Endometrial microvascular endothelial cells (primary cell): ENCODE data around the gene OGFOD3. TPM values are rescaled to one million over a fixed set of nuclear protein-coding genes. Genes with fewer than 3 reads are reported as not detected.
"Not testable (repeated sequence)": the region's sequence is repeated elsewhere in the genome, so short reads cannot be mapped to it uniquely, and the experiment has no call there.

ENCODE experiments used
- in situ Hi-C: cut with HindIII; loops from 2 replicates; pipeline ENCODE4 v1.10.0; 2017; ENCODE audit warnings: low sequenced_read_pairs, low pct_unique_long_range_greater_than_20kb; ENCODE audit errors: inconsistent ontology term
- total RNA-seq: library from RNA; depleted of rRNA; stranded (reverse); fragments of >200 nt; gene quantifications from one replicate; pipeline ENCODE4 v1.2.3, GENCODE V29; 2015; ENCODE audit errors: inconsistent ontology term

OGFOD3 gene
- 33.4 TPM for total RNA-seq

- in situ Hi-C loops = loop anchor here (10.0 kb wide), 1 partner anchor 117 kb away; no protein-coding TSS in a partner anchor
These were observed at the start of gene OGFOD3, which contains the start of gene HEXD for GRCh38 chr17:82418001-82418986. OGFOD3 (minus strand) TSS chr17:82418586; CDS start chr17:82418485, 101 bp downstream. HEXD (plus strand) TSS chr17:82418347; CDS start chr17:82419800, 1,453 bp downstream.

- in situ Hi-C loops = no loop called here
These were observed 46.7 kb upstream of the OGFOD3 start for GRCh38 chr17:82465023-82465603.

GRCh38 chr17:82464567-82464929 lies 46.2 kb upstream of the OGFOD3 start:
- in situ Hi-C loops = no loop called here

GRCh38 chr17:82463925-82464566 lies 45.7 kb upstream of the OGFOD3 start:
- in situ Hi-C loops = no loop called here

- in situ Hi-C loops = no loop called here
These were observed 45.0 kb upstream of the OGFOD3 start for GRCh38 chr17:82463391-82463790.

- in situ Hi-C loops = no loop called here
These were observed 43.6 kb upstream of the OGFOD3 start for GRCh38 chr17:82461827-82462524.

- in situ Hi-C loops = not testable (repeated sequence)
These were observed 41.5 kb upstream of the OGFOD3 start for GRCh38 chr17:82459936-82460335.

GRCh38 chr17:82458885-82459424 lies 40.6 kb upstream of the OGFOD3 start:
- in situ Hi-C loops = no loop called here

- in situ Hi-C loops = no loop called here
These were observed 39.9 kb upstream of the OGFOD3 start, which contains the start of gene NARF for GRCh38 chr17:82458179-82458884. NARF (plus strand) TSS chr17:82458741; CDS start chr17:82458804, 63 bp downstream.

GRCh38 chr17:82457929-82458178 lies 39.5 kb upstream of the OGFOD3 start:
- in situ Hi-C loops = no loop called here

- in situ Hi-C loops = no loop called here
These were observed 38.9 kb upstream of the OGFOD3 start for GRCh38 chr17:82457073-82457928.

GRCh38 chr17:82453706-82454105 lies 35.3 kb upstream of the OGFOD3 start:
- in situ Hi-C loops = not testable (repeated sequence)

GRCh38 chr17:82453151-82453550 lies 34.8 kb upstream of the OGFOD3 start:
- in situ Hi-C loops = not testable (repeated sequence)

- in situ Hi-C loops = no loop called here
These were observed 33.8 kb upstream of the OGFOD3 start for GRCh38 chr17:82452162-82452561.

- in situ Hi-C loops = no loop called here
These were observed 32.1 kb upstream of the OGFOD3 start, which contains the start of gene CYBC1 for GRCh38 chr17:82450357-82451106. CYBC1 (minus strand) TSS chr17:82450752; CDS start chr17:82449254, 1,498 bp downstream.

GRCh38 chr17:82449883-82450356 lies 31.5 kb upstream of the OGFOD3 start:
- in situ Hi-C loops = loop anchor here (25.0 kb wide), 1 partner anchor 113 kb away; the partner anchor contains the start of gene SECTM1
